ENCODE measurements around the gene PANX2.

- TF ChIP-seq, protein P1, sequence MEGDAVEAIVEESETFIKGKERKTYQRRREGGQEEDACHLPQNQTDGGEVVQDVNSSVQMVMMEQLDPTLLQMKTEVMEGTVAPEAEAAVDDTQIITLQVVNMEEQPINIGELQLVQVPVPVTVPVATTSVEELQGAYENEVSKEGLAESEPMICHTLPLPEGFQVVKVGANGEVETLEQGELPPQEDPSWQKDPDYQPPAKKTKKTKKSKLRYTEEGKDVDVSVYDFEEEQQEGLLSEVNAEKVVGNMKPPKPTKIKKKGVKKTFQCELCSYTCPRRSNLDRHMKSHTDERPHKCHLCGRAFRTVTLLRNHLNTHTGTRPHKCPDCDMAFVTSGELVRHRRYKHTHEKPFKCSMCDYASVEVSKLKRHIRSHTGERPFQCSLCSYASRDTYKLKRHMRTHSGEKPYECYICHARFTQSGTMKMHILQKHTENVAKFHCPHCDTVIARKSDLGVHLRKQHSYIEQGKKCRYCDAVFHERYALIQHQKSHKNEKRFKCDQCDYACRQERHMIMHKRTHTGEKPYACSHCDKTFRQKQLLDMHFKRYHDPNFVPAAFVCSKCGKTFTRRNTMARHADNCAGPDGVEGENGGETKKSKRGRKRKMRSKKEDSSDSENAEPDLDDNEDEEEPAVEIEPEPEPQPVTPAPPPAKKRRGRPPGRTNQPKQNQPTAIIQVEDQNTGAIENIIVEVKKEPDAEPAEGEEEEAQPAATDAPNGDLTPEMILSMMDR (IDR thresholded peaks at IDR 0.05) = no peak
- TF ChIP-seq EZH2 (IDR thresholded peaks at IDR 0.05) = no peak
These were observed 9.6 kb downstream of the PANX2 start for GRCh38 chr22:50179937-50180726.

Data from neural progenitor cell (in vitro differentiated cells).